ENCODE measurements around the gene CCDC170.

The CCDC170 gene

DNA sequence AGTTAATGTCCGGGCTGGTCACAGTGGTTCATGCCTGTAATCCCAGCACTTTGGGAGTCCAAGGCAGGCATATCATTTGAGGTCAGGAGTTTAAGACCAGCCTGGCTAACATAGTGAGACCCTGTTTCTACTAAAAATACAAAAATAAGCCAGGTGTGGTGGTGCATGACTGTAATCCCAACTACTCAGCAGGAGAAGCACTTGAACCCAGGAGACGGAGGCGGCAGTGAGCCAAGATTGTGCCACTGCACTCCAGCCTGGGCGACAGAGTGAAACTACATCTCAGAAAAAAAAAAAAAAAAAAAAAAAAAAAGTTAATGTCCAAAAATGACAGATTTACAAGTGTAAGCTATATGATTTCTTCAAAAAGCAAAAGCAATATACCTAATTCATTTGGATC, 124.9 kb downstream of the CCDC170 start:
- DNase-seq (ENCODE audit: low read depth in 2 of 2), result no peak

GRCh38 chr6:151620179-151620578, 126.4 kb downstream of the CCDC170 start:
- DNase-seq (ENCODE audit: low read depth in 2 of 2), result no peak

GRCh38 chr6:151624071-151624470, 130.3 kb downstream of the CCDC170 start:
- no peak for DNase-seq (ENCODE audit: low read depth in 2 of 2)

DNA sequence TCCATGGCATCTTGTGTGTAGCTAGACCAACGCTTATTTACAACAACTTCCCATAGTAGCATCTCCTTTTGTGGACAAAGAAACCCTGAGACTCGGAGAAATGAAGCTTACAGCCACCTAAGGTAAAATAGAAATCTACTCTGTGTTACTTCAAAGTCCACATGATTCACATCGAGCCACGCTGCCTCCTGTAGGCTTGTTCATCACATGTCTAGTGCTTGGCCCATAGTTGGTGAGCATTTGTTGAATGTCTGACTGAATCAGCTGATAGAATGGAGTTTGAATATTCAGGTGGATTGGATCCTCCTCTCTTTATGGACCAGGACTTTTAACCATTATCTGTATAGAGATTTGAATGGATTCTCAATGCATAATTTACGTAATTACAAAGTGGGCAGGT, 130.7 kb downstream of the CCDC170 start:
- no peak for DNase-seq (ENCODE audit: low read depth in 2 of 2)

DNA sequence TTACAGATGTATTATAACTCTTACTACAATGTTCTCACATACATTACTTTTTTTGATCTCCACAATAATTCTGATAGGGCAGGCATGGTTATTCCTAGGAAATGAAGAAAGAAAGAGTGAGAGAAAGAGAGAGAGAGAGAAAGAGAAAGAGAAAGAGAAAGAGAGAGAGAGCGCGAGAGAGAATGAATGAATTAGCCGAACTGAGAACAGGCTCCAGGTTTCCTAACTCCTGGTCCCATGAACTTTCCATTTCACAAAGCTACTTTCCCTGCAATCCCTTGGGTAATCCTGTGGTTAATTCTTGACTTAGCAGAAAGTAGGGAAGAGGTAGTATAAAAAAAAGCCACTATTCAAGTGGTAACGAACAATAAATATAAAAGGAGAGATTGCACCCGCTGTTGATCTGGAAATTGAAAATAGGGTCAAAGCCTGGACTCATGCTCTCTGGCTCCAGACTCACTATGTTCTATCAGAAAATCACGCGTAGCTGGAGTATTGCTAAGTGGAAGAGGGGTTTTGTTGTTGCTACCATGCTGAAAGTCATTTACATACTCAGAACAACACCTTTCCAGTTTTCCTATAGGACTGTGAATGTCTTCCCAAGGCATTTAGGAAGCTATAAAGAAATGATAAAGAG, 131.2 kb downstream of the CCDC170 start:
- DNase-seq (ENCODE audit: low read depth in 2 of 2), result no peak

DNA sequence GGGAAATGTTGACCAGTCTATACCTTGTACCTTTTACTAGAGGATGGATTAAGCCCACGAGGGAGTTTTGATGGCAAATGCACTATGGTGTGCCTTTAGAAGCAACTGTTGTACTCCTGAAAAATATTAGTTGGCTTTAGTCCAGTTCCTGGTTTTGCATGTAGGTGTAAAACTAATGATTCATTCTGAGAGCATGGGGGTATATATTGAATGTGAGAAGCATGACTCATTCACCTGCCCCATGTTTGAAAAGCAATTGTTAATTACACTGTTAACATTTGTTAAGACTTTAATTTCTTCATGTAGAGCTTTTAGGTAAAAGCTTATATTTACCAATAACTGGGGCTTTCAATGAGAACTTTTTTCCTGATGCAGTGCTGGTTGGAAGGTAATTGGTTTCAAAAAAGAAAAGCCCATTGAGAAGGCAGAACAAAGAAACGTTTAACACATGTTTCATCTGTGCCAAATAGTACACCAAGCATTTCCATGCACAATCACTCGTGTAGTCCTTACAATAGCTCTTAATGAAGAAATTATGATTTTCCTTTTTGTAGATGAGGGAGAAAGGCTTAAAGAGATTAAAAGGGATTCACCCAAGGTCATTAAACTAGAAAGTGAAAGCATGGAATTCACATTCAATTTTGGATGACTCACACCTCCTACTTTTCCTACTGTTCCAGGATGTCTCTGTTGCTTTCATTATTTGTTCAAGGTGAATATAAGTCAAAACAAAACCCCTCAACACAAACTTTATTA, 134.1 kb downstream of the CCDC170 start:
- no peak for DNase-seq (ENCODE audit: low read depth in 2 of 2)

GRCh38 chr6:151629791-151630190, 136.0 kb downstream of the CCDC170 start:
- DNase-seq (ENCODE audit: low read depth in 2 of 2), result no peak

DNA sequence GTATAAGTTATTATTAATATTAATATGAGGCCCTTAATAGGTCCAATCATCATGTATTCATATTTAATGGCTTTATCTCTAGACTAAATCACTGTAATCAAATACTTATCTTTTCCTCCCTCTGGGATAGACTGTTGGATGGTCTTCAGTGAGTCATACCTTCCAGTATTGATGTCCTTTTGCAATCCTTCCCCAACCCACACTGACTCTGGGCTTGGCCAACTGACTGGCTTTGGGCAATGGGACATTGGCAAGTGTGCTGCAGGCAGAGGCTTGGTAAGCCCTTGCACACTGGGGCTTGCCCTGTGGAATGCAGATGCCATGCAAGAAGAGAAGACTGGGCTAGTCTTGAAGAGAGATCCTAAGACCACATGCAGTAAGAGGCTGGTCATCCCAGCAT, 136.6 kb downstream of the CCDC170 start:
- no peak for DNase-seq (ENCODE audit: low read depth in 2 of 2)

GRCh38 chr6:151630991-151631655, 137.3 kb downstream of the CCDC170 start:
- no peak for DNase-seq (ENCODE audit: low read depth in 2 of 2)

- no peak for DNase-seq (ENCODE audit: low read depth in 2 of 2)
Observed at GRCh38 chr6:151632415-151632987, 138.7 kb downstream of the CCDC170 start.

DNA sequence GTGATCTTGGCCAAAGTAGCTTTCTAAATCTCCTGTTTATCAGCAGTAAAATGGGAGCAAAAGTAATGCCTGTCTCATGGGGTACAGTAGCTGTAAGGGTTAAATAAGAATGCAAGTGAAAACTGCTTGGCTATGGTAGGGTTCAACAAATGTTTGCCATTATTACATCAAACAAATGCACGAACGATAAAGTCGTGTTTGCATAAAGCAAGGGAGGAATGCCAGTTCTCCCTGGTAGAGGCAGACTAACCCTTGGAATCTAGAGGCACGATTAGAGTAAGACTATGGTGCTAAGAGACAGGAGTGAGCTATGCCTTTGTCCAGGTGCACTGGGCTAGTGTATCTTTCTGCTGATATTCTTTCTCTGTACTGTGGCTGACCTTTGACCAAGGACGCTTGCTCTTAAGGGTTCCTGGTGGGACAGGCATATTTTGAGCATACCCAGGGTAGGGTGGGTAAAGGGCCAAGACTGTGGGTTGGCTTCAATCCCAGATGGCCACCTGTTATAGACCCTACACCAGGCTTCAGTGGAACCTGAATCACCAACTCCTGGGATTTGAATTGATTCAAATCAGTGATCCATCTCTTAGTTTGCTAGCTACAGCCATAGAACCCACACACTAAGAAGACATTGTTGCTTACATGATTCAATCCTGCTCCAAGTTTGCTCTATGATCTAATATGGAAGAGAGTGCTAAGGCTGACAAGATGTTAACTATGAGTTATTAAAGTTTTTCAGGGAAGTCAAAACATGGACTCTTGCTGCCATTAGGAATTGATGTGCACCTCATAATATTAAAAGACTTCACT, 139.9 kb downstream of the CCDC170 start:
- DNase-seq (ENCODE audit: low read depth in 2 of 2), result no peak

- no peak for DNase-seq (ENCODE audit: low read depth in 2 of 2)
Observed at GRCh38 chr6:151634336-151634720, 140.5 kb downstream of the CCDC170 start.

DNA sequence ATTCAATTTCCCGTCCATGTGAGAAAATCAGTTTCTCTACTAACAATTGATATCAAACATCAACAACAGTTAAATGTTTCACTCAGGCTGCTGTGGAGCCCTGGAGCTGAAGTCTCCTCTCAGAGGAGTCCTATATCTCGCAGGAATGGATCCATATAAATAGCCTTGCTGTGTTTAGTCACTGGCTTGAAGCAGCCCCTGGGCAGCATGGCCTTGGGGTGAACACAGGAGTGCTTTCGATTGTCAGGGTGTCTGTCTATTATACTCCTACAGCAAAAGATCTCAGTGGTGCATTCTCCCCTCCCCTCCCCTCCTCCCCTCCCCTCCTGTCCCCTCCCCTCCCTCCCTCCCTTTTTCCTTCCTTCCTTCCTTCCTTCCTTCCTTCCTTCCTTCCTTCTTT, 141.9 kb downstream of the CCDC170 start:
- no peak for DNase-seq (ENCODE audit: low read depth in 2 of 2)

- no peak for DNase-seq (ENCODE audit: low read depth in 2 of 2)
Observed at GRCh38 chr6:151637814-151638213, 144.0 kb downstream of the CCDC170 start.

GRCh38 chr6:151639750-151640149, 145.9 kb downstream of the CCDC170 start:
- no peak for DNase-seq (ENCODE audit: low read depth in 2 of 2)

DNA sequence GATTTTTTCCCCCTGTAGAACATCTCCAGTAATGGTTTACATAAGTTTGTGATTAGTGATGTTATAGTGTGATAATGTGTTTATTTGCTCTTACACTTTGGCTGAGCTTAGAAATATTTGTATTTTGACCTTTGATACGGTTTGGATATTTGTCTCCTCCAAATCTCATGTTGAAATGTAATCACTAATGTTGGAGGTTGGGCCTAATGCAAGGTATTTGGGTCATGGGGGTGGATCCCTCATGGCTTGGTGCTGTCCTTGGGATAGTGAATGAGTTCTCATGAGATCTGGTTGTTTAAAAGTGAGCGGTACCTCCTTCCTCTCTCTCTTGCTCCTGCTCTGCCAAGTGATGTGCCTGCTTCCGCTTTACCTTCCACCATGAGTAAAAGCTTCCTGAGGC, 147.2 kb downstream of the CCDC170 start:
- DNase-seq (ENCODE audit: low read depth in 2 of 2), result no peak

GRCh38 chr6:151647976-151648639, 154.3 kb downstream of the CCDC170 start:
- no peak for DNase-seq (ENCODE audit: low read depth in 2 of 2)

DNA sequence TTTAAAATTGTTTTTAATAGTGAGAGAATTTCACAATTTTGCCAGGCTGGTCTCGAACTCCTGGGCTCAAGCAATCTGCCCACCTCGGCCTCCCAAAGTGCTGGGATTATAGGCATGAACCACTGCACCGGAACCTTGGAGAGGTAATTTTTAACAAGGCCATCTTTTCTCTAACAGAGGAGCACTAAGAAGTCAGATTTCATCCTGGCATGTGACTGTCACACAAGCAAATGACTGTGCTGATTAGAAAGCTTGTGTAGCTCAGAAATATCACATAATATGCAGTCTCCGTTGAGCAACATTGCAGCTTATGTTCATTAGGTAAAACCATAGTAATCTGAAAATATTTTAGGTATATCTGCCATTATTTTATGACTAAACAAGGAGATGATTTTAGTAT, 156.0 kb downstream of the CCDC170 start:
- DNase-seq (ENCODE audit: low read depth in 2 of 2), result no peak

DNA sequence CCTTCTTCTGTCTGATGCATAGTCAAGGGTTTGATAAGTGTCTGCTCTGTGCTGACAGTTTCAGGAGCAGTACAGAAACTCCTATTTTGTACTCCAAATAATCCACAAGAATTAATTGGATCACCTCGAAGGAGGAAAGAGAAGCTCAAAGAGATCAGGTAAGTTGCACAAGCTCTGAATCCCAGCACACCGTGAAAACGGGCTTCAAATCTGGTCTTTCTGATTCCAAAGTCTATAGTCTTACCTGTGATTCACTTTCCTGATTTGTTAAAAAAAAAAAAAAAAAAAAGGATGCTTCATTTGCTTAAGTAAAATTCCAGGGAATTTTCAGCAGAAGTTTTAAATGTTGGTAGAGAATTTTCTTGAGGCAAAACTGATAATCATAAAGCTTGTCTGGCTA, 157.8 kb downstream of the CCDC170 start:
- DNase-seq (ENCODE audit: low read depth in 2 of 2), result no peak

- no peak for DNase-seq (ENCODE audit: low read depth in 2 of 2)
Observed at GRCh38 chr6:151652325-151652724, 158.5 kb downstream of the CCDC170 start.

DNA sequence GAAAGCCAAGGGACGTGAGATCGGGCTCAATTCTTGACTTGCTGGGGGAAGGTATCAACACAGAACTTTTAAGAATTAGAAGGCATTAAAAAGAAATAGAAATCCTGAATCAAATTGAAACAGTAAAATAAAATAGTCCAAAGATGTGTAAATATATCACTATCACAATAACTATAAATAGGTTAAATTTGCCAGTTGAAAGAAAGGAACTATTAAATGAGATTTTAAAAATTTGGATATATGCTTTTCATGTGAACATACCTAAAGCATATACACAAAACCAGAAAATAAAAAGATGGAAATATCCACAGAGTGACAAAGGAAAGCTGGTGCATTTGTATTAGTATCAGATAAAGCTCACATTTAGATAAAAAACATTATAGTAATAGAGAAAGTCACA, 161.3 kb downstream of the CCDC170 start:
- DNase-seq (ENCODE audit: low read depth in 2 of 2), result no peak
